ENCODE data around the gene TNFAIP3. TPM values are rescaled to one million over a fixed set of nuclear protein-coding genes. Genes with fewer than 3 reads are reported as not detected.

Gene TNFAIP3
- total and polyA plus RNA-seq, 2 of the 8 experiments (the other 6 are each of a cell fraction or from before 2014, with no cell fraction given) = 1.6 to 2.0 TPM

Other genes starting within 250 kb of the TNFAIP3 start
- gene PERP, start 240.2 kb downstream of the TNFAIP3 start, total RNA-seq (2021; fragmentation: NEBNext Ultra II Directional; extraction: Animal tissue kit (Norgen Biotek cat#: 25700)) = 26.7 and 26.8 TPM in 2 replicates
- 21.0 and 21.4 TPM in 2 replicates for gene PERP, start 240.2 kb downstream of the TNFAIP3 start, polyA plus RNA-seq (2011; rRNA removed)